GM18498 (cell line): ENCODE data around the gene C1R.

Experiments
- ATAC-seq: cut with Tn5 transposase; IDR thresholded peaks from one replicate; pipeline ENCODE4 v1.9.1; 2021; ENCODE audit warnings: mild to moderate bottlenecking, moderate library complexity; ENCODE audit not compliant: unreplicated experiment

C1R gene

GRCh38 chr12:7092229-7092985, at the start of gene C1R:
Gene C1R, minus strand, starts transcription at chr12:7092445. Its CDS starts 57 bp downstream, at chr12:7092388.
- no peak for ATAC-seq

- ATAC-seq: no peak
Measured at GRCh38 chr12:7141351-7142005, 49.2 kb upstream of the C1R start.

- no peak for ATAC-seq
Measured at GRCh38 chr12:7139200-7139599, 47.0 kb upstream of the C1R start.

- no peak for ATAC-seq
Measured at GRCh38 chr12:7137908-7138307, 45.7 kb upstream of the C1R start.

- ATAC-seq: no peak
Measured at GRCh38 chr12:7136676-7137075, 44.4 kb upstream of the C1R start.

- ATAC-seq: no peak
Measured at GRCh38 chr12:7136071-7136470, 43.8 kb upstream of the C1R start.

GRCh38 chr12:7134396-7135166, 42.3 kb upstream of the C1R start:
- ATAC-seq: no peak

- no peak for ATAC-seq
Measured at GRCh38 chr12:7131502-7131866, 39.2 kb upstream of the C1R start.

- peak; percentile 64 for ATAC-seq
Measured at GRCh38 chr12:7130701-7131501, 38.7 kb upstream of the C1R start.

- ATAC-seq: peak; percentile 70
Measured at GRCh38 chr12:7129872-7130691, 37.8 kb upstream of the C1R start, which contains the start of gene CLSTN3. Gene CLSTN3, plus strand, starts transcription at chr12:7130371. Its CDS starts 278 bp downstream, at chr12:7130649.

GRCh38 chr12:7129287-7129871, 37.1 kb upstream of the C1R start:
- peak; percentile 26 for ATAC-seq

- ATAC-seq: no peak
Measured at GRCh38 chr12:7128681-7129286, 36.5 kb upstream of the C1R start, which contains the start of gene RBP5. Gene RBP5, minus strand, starts transcription at chr12:7128889. Its CDS starts 114 bp downstream, at chr12:7128775.

GRCh38 chr12:7127916-7128626, 35.8 kb upstream of the C1R start:
- ATAC-seq: no peak

- no peak for ATAC-seq
Measured at GRCh38 chr12:7125632-7126227, 33.5 kb upstream of the C1R start.

- no peak for ATAC-seq
Measured at GRCh38 chr12:7123806-7124522, 31.7 kb upstream of the C1R start.

GRCh38 chr12:7122811-7123769, 30.8 kb upstream of the C1R start:
- no peak for ATAC-seq
